H9 (cell line): ENCODE results near the gene ARHGEF16. TPM values are rescaled to one million over a fixed set of nuclear protein-coding genes. Genes with fewer than 3 reads are reported as not detected.

Experiments
- DNase-seq: peaks from one replicate; pipeline ENCODE4 v3.0.0-alpha.2; 2017
- H2AFZ ChIP-seq: one replicate; pipeline ENCODE4 v1.6.1; 2013; ENCODE audit warnings: mild to moderate bottlenecking, low read length, control low read depth, moderate library complexity
- H2AK5ac ChIP-seq: 2 replicates; pipeline ENCODE4 v1.6.1; 2013; ENCODE audit warnings: low read length, control low read depth, mixed read lengths; ENCODE audit not compliant: insufficient read length
- H2BK120ac ChIP-seq: one replicate; pipeline ENCODE4 v1.6.1; 2013; ENCODE audit warnings: low read depth, mild to moderate bottlenecking, low read length, control low read depth, inconsistent platforms; ENCODE audit not compliant: poor library complexity, severe bottlenecking
- H2BK12ac ChIP-seq: 2 replicates; pipeline ENCODE4 v1.6.1; 2013; ENCODE audit warnings: low read length, control low read depth, mixed read lengths, low read depth; ENCODE audit not compliant: insufficient read length
- H2BK15ac ChIP-seq: 2 replicates; pipeline ENCODE4 v1.6.1; 2013; ENCODE audit warnings: low read depth, low read length, control low read depth
- H2BK20ac ChIP-seq: one replicate; pipeline ENCODE4 v1.6.1; 2013; ENCODE audit warnings: low read depth, mild to moderate bottlenecking, low read length, control low read depth, inconsistent platforms; ENCODE audit not compliant: poor library complexity, severe bottlenecking
- H2BK5ac ChIP-seq: 2 replicates; pipeline ENCODE4 v1.6.1; 2013; ENCODE audit warnings: low read length, control low read depth, mixed read lengths; ENCODE audit not compliant: insufficient read length
- H3K14ac ChIP-seq: 2 replicates; pipeline ENCODE4 v1.6.1; 2013; ENCODE audit warnings: low read length, control low read depth; ENCODE audit not compliant: insufficient read depth
- H3K18ac ChIP-seq: 2 replicates; pipeline ENCODE4 v1.6.1; 2013; ENCODE audit warnings: low read depth, mild to moderate bottlenecking, mixed read lengths, low read length, control low read depth; ENCODE audit not compliant: insufficient read length
- H3K23ac ChIP-seq: 2 replicates; pipeline ENCODE4 v1.6.1; 2013; ENCODE audit warnings: low read length, control low read depth, mixed read lengths, low read depth; ENCODE audit not compliant: insufficient read length
- H3K23me2 ChIP-seq: 2 replicates; pipeline ENCODE4 v1.6.1; 2013; ENCODE audit warnings: low read depth, mild to moderate bottlenecking, mixed read lengths, low read length, control low read depth; ENCODE audit not compliant: insufficient read length, poor library complexity, severe bottlenecking
- H3K27ac ChIP-seq: 2 replicates; pipeline ENCODE4 v1.5.1; 2013; ENCODE audit warnings: low read length, control low read depth, mixed read lengths, low read depth; ENCODE audit not compliant: insufficient read length
- H3K27me3 ChIP-seq: 2 replicates; pipeline ENCODE4 v1.6.1; 2013; ENCODE audit warnings: low read length, control low read depth, inconsistent platforms; ENCODE audit not compliant: insufficient read depth
- H3K4ac ChIP-seq: 2 replicates; pipeline ENCODE4 v1.6.1; 2013; ENCODE audit warnings: low read depth, mild to moderate bottlenecking, control low read depth, inconsistent platforms, low read length, moderate library complexity
- H3K4me1 ChIP-seq: 2 replicates; pipeline ENCODE4 v1.6.1; 2013; ENCODE audit warnings: low read length, control low read depth, inconsistent platforms; ENCODE audit not compliant: insufficient read depth
- H3K4me2 ChIP-seq: 2 replicates; pipeline ENCODE4 v1.6.1; 2013; ENCODE audit warnings: low read length, control low read depth, mixed read lengths; ENCODE audit not compliant: insufficient read length, insufficient read depth
- H3K56ac ChIP-seq: 2 replicates; pipeline ENCODE4 v1.6.1; 2013; ENCODE audit warnings: low read depth, mild to moderate bottlenecking, mixed read lengths, low read length, control low read depth; ENCODE audit not compliant: insufficient read length
- H3K79me1 ChIP-seq: 2 replicates; pipeline ENCODE4 v1.6.1; 2013; ENCODE audit warnings: low read depth, mild to moderate bottlenecking, moderate library complexity, low read length, control low read depth, inconsistent platforms; ENCODE audit not compliant: insufficient read depth, poor library complexity, severe bottlenecking
- H3K79me2 ChIP-seq: 2 replicates; pipeline ENCODE4 v1.6.1; 2013; ENCODE audit warnings: low read length, control low read depth, inconsistent platforms; ENCODE audit not compliant: insufficient read depth
- H3K9ac ChIP-seq: 2 replicates; pipeline ENCODE4 v1.6.1; 2013; ENCODE audit warnings: low read length, control low read depth, mixed read lengths; ENCODE audit not compliant: insufficient read length; ENCODE audit errors: extremely low read depth
- H3K9me3 ChIP-seq: one replicate; pipeline ENCODE4 v1.6.1; 2013; ENCODE audit warnings: low read depth, low read length, inconsistent platforms; ENCODE audit not compliant: control insufficient read depth
- H3T11ph ChIP-seq: one replicate; pipeline ENCODE4 v1.6.1; 2013; ENCODE audit warnings: mild to moderate bottlenecking, low read length, control low read depth, inconsistent platforms
- H4K20me1 ChIP-seq: one replicate; pipeline ENCODE4 v1.6.1; 2013; ENCODE audit not compliant: control insufficient read depth, insufficient read length, insufficient read depth
- H4K5ac ChIP-seq: 2 replicates; pipeline ENCODE4 v1.6.1; 2013; ENCODE audit warnings: low read depth, mild to moderate bottlenecking, mixed read lengths, low read length, control low read depth; ENCODE audit not compliant: insufficient read length
- H4K8ac ChIP-seq: replicated peaks from 2 replicates; pipeline ENCODE4 v1.6.1; 2013; ENCODE audit warnings: low read length, control low read depth, mixed read lengths, low read depth; ENCODE audit not compliant: insufficient read length
- H4K91ac ChIP-seq: 2 replicates; pipeline ENCODE4 v1.6.1; 2013; ENCODE audit warnings: low read depth, mild to moderate bottlenecking, moderate library complexity, mixed read lengths, low read length, control low read depth; ENCODE audit not compliant: insufficient read length
- H3K27ac Mint-ChIP-seq, 3 experiments: 2 replicates in 2 of 3; 3 replicates in 1 of 3; pipeline ENCODE4 v1.8.0; 2020 to 2021; ENCODE audit warnings: mixed read lengths in 3 of 3, mild to moderate bottlenecking in 1 of 3, moderate library complexity in 1 of 3
- H3K27me3 Mint-ChIP-seq: 2 replicates; pipeline ENCODE4 v1.8.0; 2021; ENCODE audit warnings: low read depth, mild to moderate bottlenecking, moderate library complexity, mixed read lengths
- H3K36me3 Mint-ChIP-seq, 3 experiments: 2 replicates in 2 of 3; 3 replicates in 1 of 3; pipeline ENCODE4 v1.8.0; 2020 to 2021; ENCODE audit warnings: low read depth in 3 of 3, mixed read lengths in 3 of 3; ENCODE audit not compliant: insufficient read depth in 1 of 3
- H3K4me1 Mint-ChIP-seq, 2 experiments: 2 replicates each; pipeline ENCODE4 v1.8.0; 2020; ENCODE audit warnings: mixed read lengths in 2 of 2
- H3K4me3 Mint-ChIP-seq, 2 experiments: 2 replicates in 1 of 2; 3 replicates in 1 of 2; pipeline ENCODE4 v1.8.0; 2020 to 2021; ENCODE audit warnings: mild to moderate bottlenecking in 2 of 2, mixed read lengths in 2 of 2, moderate library complexity in 1 of 2
- H3K9me3 Mint-ChIP-seq, 2 experiments: 2 replicates in 1 of 2; 3 replicates in 1 of 2; pipeline ENCODE4 v1.8.0; 2020; ENCODE audit warnings: mild to moderate bottlenecking in 2 of 2, mixed read lengths in 2 of 2, moderate library complexity in 1 of 2
- WGBS: extraction: QIAGEN DNeasy Blood & Tissue Kit; methylation state at CpG from one replicate; pipeline ENCODE4 v1.1.7; 2013; ENCODE audit warnings: missing lambda C conversion rate, low lambda C conversion rate, mixed read lengths; ENCODE audit not compliant: insufficient read length; ENCODE audit errors: extremely low coverage; 5-methylcytosine and 5-hydroxymethylcytosine counted together
- total RNA-seq: library from RNA; stranded (reverse); gene quantifications from 2 replicates; pipeline ENCODE4 v1.2.1, GENCODE V29; 2021
- TF ChIP-seq, protein P1 (sequence below): fragments of 200-600 bp; sonication (generic); conservative IDR thresholded peaks from 3 replicates; pipeline ENCODE4 v1.8.0; 2021; ENCODE audit warnings: antibody characterized with exemption, mild to moderate bottlenecking

Gene ARHGEF16
- total RNA-seq, 1 experiment from 2014 or later = 48.5 TPM

DNA sequence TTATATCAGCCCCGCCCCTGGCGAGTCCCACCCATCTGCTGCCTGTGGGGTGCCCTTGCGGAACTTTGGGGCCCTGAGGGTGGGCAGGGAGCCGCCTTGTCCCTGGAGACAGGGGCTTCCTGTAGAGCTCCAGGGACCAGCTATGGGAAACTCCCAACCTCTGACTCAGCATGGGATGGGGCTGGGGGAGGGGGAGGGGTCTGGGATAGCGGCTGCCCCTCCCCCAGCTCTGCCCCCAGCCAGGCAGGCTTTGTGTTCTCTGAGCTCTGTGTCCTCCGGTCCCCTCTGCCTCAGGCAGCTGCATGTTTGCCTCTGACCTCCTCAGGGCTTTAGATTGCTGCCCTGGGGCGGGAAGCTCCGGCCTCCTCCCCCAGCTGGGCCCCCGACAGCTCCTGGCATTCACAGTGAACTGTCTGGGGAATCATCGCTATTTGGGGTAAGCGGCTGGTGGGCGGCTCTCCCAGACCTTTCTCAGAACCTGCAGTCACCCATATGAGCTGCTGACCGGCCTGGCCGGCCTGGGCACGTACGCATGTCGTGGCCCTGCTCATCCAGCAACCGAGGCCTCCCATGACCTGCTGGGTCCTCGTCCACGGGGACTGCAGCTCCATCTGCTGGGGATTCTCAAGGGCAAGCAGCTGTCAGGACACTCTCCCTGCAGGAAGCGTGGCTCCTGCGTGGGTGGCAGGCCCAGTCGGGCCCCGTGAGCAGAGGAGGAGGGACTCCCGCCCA, 17.1 kb downstream of the ARHGEF16 start:
- Histone ChIP-seq H3K79me1 (no peaks in the 10 kb centered on the region), H3K9me3 (no peaks in the 10 kb centered on the region)
- peaks cover 4 to 32% (median 21%) of the 10 kb centered on the region in 3 experiments; a peak in 5 of 7 replicates for H3K36me3 Mint-ChIP-seq

More for the DNA sequence above, 17.1 kb downstream of the ARHGEF16 start:
- Histone ChIP-seq H2BK120ac (no peak overlapping the region), H2AFZ (no peak overlapping the region), H2BK20ac (no peak overlapping the region), H3K27ac (no peak overlapping the region), H3K18ac (peak overlapping the region; percentile 15), H4K5ac (no peak overlapping the region), H3K4me1 (peaks cover 5% of the 10 kb centered on the region; the same call in 1 of the 2 replicates), H3K14ac (peak overlapping the region; percentile 1; the same call in 1 of the 2 replicates), H2BK12ac (no peak overlapping the region), H4K8ac (no peak overlapping the region), H3K56ac (no peak overlapping the region), H2BK5ac (no peak overlapping the region), H3K23me2 (no peaks in the 10 kb centered on the region), H3K9ac (no peak overlapping the region), H3K27me3 (no peaks in the 10 kb centered on the region), H4K20me1 (peaks cover 4% of the 10 kb centered on the region), H2AK5ac (no peak overlapping the region), H3K4me2 (no peak overlapping the region), H3K79me2 (no peaks in the 10 kb centered on the region), H3T11ph (no peak overlapping the region), H4K91ac (no peak overlapping the region), H3K4ac (no peak overlapping the region), H2BK15ac (no peak overlapping the region), H3K23ac (no peak overlapping the region)
- peak; percentile 93 for DNase-seq
- Mint-ChIP-seq H3K27me3 (no peaks in the 10 kb centered on the region), H3K4me1 (peaks cover 13 to 16% of the 10 kb centered on the region in 2 experiments), H3K4me3 (peak overlapping the region in 1 of 2 experiments; percentile 14; a peak in 2 of 5 replicates), H3K9me3 (no peaks in the 10 kb centered on the region), H3K27ac (peak overlapping the region in 2 of 3 experiments; percentile 79 to 89; a peak in 6 of 7 replicates)
- TF ChIP-seq, protein P1, sequence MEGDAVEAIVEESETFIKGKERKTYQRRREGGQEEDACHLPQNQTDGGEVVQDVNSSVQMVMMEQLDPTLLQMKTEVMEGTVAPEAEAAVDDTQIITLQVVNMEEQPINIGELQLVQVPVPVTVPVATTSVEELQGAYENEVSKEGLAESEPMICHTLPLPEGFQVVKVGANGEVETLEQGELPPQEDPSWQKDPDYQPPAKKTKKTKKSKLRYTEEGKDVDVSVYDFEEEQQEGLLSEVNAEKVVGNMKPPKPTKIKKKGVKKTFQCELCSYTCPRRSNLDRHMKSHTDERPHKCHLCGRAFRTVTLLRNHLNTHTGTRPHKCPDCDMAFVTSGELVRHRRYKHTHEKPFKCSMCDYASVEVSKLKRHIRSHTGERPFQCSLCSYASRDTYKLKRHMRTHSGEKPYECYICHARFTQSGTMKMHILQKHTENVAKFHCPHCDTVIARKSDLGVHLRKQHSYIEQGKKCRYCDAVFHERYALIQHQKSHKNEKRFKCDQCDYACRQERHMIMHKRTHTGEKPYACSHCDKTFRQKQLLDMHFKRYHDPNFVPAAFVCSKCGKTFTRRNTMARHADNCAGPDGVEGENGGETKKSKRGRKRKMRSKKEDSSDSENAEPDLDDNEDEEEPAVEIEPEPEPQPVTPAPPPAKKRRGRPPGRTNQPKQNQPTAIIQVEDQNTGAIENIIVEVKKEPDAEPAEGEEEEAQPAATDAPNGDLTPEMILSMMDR = peak; percentile 60
- no CpG with 5 or more reads among the region's 25 CpGs for WGBS
